Motor neuron (in vitro differentiated cells): Measurements from ENCODE around the gene APPBP2. TPM values are rescaled to one million over a fixed set of nuclear protein-coding genes. Genes with fewer than 3 reads are reported as not detected.
"Not testable (repeated sequence)": the region's sequence is repeated elsewhere in the genome, so short reads cannot be mapped to it uniquely, and the experiment has no call there.

Experiments
- ATAC-seq, 8 experiments: fragments of 200-7000 bp; cut with Tn5 transposase; replicated peaks in 6 of 8; 2 replicates each; pipeline ENCODE4 v1.8.0; 2021; ENCODE audit warnings: mild to moderate bottlenecking in 8 of 8, moderate library complexity in 8 of 8
- H3K27ac ChIP-seq, 2 donors: fragments of 250-450 bp; sonication (Bioruptor Pico); 2 replicates each; pipeline ENCODE4 v1.9.0; 2021; ENCODE audit warnings: antibody characterized with exemption in 2 of 2, mild to moderate bottlenecking in 2 of 2, moderate library complexity in 1 of 2
- H3K4me1 ChIP-seq, 2 donors: fragments of 250-450 bp; sonication (Bioruptor Pico); replicated peaks in 1 of 2; 2 replicates each; pipeline ENCODE4 v1.6.1; 2021; ENCODE audit warnings: antibody characterized with exemption in 2 of 2, mild to moderate bottlenecking in 2 of 2, moderate library complexity in 1 of 2
- H3K4me3 ChIP-seq, 5 donors: fragments of 250-450 bp; sonication (Bioruptor Pico); 2 replicates each; pipeline ENCODE4 v1.9.0; 2021; ENCODE audit warnings: antibody characterized with exemption in 5 of 5, mild to moderate bottlenecking in 5 of 5, moderate library complexity in 4 of 5
- WGBS, 10 experiments: fragments of 450-650 bp; shearing (Covaris generic); methylation state at CpG; one replicate each; pipeline ENCODE4 v1.0.0; 2022; 5-methylcytosine and 5-hydroxymethylcytosine counted together
- in situ Hi-C, 9 experiments: fragments of 400-800 bp; cut with MboI; loops; one replicate each; pipeline ENCODE4 v1.15.0; 2021; ENCODE audit warnings: low sequenced_read_pairs in 9 of 9, low pct_unique_long_range_greater_than_20kb in 2 of 9; ENCODE audit not compliant: unreplicated experiment in 9 of 9
- total RNA-seq, 8 experiments: library from RNA; unstranded; fragments of 300-600 nt; gene quantifications; 2 replicates each; pipeline versions ENCODE4 v1.2.3 to v1.2.4, GENCODE V29; 2022

APPBP2 gene
- total RNA-seq, 8 experiments from 2014 or later, result 21.7 to 68.1 (median 25.5) TPM

GRCh38 chr17:60506312-60506711 lies 19.7 kb downstream of the APPBP2 start:
- WGBS, 10 experiments, result 50 to 100% (median 91%) methylated on average over 1 of the region's 1 CpG; no CpG with 5 or more reads in 5 of the 10 experiments
- no peaks in the 10 kb centered on the region for H3K4me1 ChIP-seq
- in situ Hi-C loops, result no loop called here
- peak in 3 of 8 experiments; percentile 62 to 70 (median 68) for ATAC-seq
- no peak overlapping the region for H3K27ac ChIP-seq
- no peak overlapping the region for H3K4me3 ChIP-seq

- Histone ChIP-seq H3K4me1 (no peaks in the 10 kb centered on the region), H3K27ac (no peak overlapping the region), H3K4me3 (no peak overlapping the region)
- in situ Hi-C loops, result no loop called here
- no peak for ATAC-seq
- 83 to 100% (median 92%) methylated on average over 2 to 4 of the region's 4 CpGs; no CpG with 5 or more reads in 2 of the 10 experiments for WGBS, 10 experiments
Observed at GRCh38 chr17:60502145-60502544, 23.9 kb downstream of the APPBP2 start.

- 67 to 100% (median 85%) methylated on average over 1 to 2 of the region's 2 CpGs; no CpG with 5 or more reads in 4 of the 10 experiments for WGBS, 10 experiments
- in situ Hi-C loops, result no loop called here
- Histone ChIP-seq H3K4me3 (no peak overlapping the region), H3K27ac (no peak overlapping the region), H3K4me1 (no peaks in the 10 kb centered on the region)
- no peak for ATAC-seq
Observed at GRCh38 chr17:60501589-60501988, 24.5 kb downstream of the APPBP2 start.

- in situ Hi-C loops, result no loop called here
- no peaks in the 10 kb centered on the region for H3K4me1 ChIP-seq
- no peak for ATAC-seq
- H3K4me3 ChIP-seq, result no peak overlapping the region
- H3K27ac ChIP-seq, result no peak overlapping the region
Observed at GRCh38 chr17:60496041-60496440, 30.0 kb downstream of the APPBP2 start.

GRCh38 chr17:60495260-60495659 lies 30.8 kb downstream of the APPBP2 start:
- H3K4me3 ChIP-seq, result no peak overlapping the region
- 50 to 100% (median 100%) methylated on average over 1 to 2 of the region's 2 CpGs for WGBS, 10 experiments
- in situ Hi-C loops, result no loop called here
- ATAC-seq, result no peak
- H3K27ac ChIP-seq, result no peak overlapping the region
- H3K4me1 ChIP-seq, result no peaks in the 10 kb centered on the region

- in situ Hi-C loops, result no loop called here
- no peak overlapping the region for H3K4me3 ChIP-seq
- no peak overlapping the region for H3K27ac ChIP-seq
- H3K4me1 ChIP-seq, result no peaks in the 10 kb centered on the region
- 88 to 100% (median 100%) methylated on average over 1 to 3 of the region's 3 CpGs; no CpG with 5 or more reads in 1 of the 10 experiments for WGBS, 10 experiments
- no peak for ATAC-seq
Observed at GRCh38 chr17:60493847-60494321, 32.2 kb downstream of the APPBP2 start.

- Histone ChIP-seq H3K4me1 (no peaks in the 10 kb centered on the region), H3K27ac (no peak overlapping the region), H3K4me3 (no peak overlapping the region)
- in situ Hi-C loops, result no loop called here
- ATAC-seq, result no peak
- 93 to 100% (median 100%) methylated on average over 1 to 3 of the region's 3 CpGs; no CpG with 5 or more reads in 3 of the 10 experiments for WGBS, 10 experiments
Observed at GRCh38 chr17:60491771-60492170, 34.3 kb downstream of the APPBP2 start.

- ATAC-seq, in situ Hi-C loops, H3K4me1 ChIP-seq, H3K4me3 ChIP-seq, H3K27ac ChIP-seq: not testable (repeated sequence)
- WGBS, 10 experiments, result 83 to 100% (median 100%) methylated on average over 1 to 2 of the region's 2 CpGs
Observed at GRCh38 chr17:60490594-60490993, 35.4 kb downstream of the APPBP2 start.

- ATAC-seq, result no peak
- Histone ChIP-seq H3K27ac (no peak overlapping the region), H3K4me3 (no peak overlapping the region), H3K4me1 (no peaks in the 10 kb centered on the region)
- 80 to 96% (median 89%) methylated on average over 1 to 4 of the region's 4 CpGs; no CpG with 5 or more reads in 7 of the 10 experiments for WGBS, 10 experiments
- in situ Hi-C loops, result no loop called here
Observed at GRCh38 chr17:60481604-60482003, 44.4 kb downstream of the APPBP2 start.

GRCh38 chr17:60473788-60474187 lies 52.3 kb downstream of the APPBP2 start:
- ATAC-seq, result no peak
- in situ Hi-C loops, result no loop called here
- H3K4me1 ChIP-seq, result no peaks in the 10 kb centered on the region
- H3K27ac ChIP-seq, result no peak overlapping the region
- H3K4me3 ChIP-seq, result no peak overlapping the region

- WGBS, 10 experiments, result 17 to 100% (median 100%) methylated on average over 1 of the region's 1 CpG; no CpG with 5 or more reads in 2 of the 10 experiments
- Histone ChIP-seq H3K27ac (no peak overlapping the region), H3K4me1 (no peaks in the 10 kb centered on the region), H3K4me3 (no peak overlapping the region)
- ATAC-seq, result no peak
- in situ Hi-C loops, result no loop called here
Observed at GRCh38 chr17:60472449-60472848, 53.6 kb downstream of the APPBP2 start.

GRCh38 chr17:60471451-60471850 lies 54.6 kb downstream of the APPBP2 start:
- H3K27ac ChIP-seq, result no peak overlapping the region
- 57 to 100% (median 94%) methylated on average over 1 to 4 of the region's 4 CpGs for WGBS, 10 experiments
- H3K4me3 ChIP-seq, result no peak overlapping the region
- in situ Hi-C loops, result no loop called here
- no peak for ATAC-seq
- H3K4me1 ChIP-seq, result no peaks in the 10 kb centered on the region

- no peak for ATAC-seq
- Histone ChIP-seq H3K4me1 (no peaks in the 10 kb centered on the region), H3K4me3 (no peak overlapping the region), H3K27ac (no peak overlapping the region)
- in situ Hi-C loops, result no loop called here
Observed at GRCh38 chr17:60468371-60468770, 57.7 kb downstream of the APPBP2 start.

- Histone ChIP-seq H3K4me1 (no peaks in the 10 kb centered on the region), H3K27ac (no peak overlapping the region), H3K4me3 (no peak overlapping the region)
- 86 to 100% (median 100%) methylated on average over 1 of the region's 1 CpG; no CpG with 5 or more reads in 2 of the 10 experiments for WGBS, 10 experiments
- in situ Hi-C loops, result no loop called here
- ATAC-seq, result no peak
Observed at GRCh38 chr17:60464343-60464742, 61.7 kb downstream of the APPBP2 start.
